ENCODE results near the gene DOK1. TPM values are rescaled to one million over a fixed set of nuclear protein-coding genes. Genes with fewer than 3 reads are reported as not detected.

The DOK1 gene
- total RNA-seq, 2 experiments from 2014 or later = 19.6 to 23.5 TPM

DNA sequence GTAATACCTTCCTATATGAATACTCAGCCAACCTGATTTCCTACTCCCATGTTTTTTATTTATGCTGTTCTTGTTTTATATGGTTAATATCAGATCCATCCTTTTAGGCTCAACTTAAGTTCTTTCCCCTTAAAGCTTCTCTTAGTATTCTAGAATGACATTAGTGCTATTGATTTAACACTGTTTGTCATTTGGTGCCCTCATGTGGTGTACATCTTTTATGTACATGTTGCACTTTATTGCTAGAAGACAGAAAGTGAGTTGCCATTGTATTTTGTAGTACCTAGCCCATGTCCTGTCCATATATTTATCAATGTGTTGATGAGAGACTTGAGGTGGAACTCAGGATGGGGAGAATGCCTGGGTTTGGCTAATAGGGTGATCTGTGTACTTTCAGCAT is 22.3 kb upstream of the DOK1 start:
- Mint-ChIP-seq H3K4me3 (peak overlapping the region; percentile 56), H3K36me3 (peaks cover 45% of the 10 kb centered on the region)

DNA sequence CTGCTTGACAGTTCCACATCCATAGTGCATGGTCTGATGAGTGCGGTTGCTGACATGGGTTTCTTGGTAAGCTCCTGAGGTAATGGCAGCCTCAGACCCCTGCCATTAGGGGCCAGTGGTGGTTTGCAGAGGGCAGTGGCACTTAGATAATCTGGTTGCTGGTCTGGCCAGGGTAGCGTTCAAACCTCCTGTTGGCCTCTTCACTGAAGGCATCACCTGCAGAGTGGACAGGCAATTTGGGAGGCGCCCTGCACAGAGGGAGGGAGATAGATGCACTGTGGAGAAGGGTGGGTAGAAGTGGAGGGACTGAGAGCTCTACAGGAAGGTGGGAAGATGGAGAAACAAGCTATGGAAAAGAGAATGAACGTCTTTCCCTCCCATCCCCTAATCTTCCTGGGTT is 21.1 kb upstream of the DOK1 start:
- Mint-ChIP-seq H3K4me1 (peaks cover 23% of the 10 kb centered on the region), H3K4me3 (no peak overlapping the region), H3K27me3 (peaks cover 5% of the 10 kb centered on the region), H3K27ac (no peak overlapping the region), H3K36me3 (peaks cover 32% of the 10 kb centered on the region), H3K9me3 (no peaks in the 10 kb centered on the region)
- no peak for DNase-seq

More for the DNA sequence above, 22.3 kb upstream of the DOK1 start:
- Mint-ChIP-seq H3K9me3 (no peaks in the 10 kb centered on the region), H3K27ac (no peak overlapping the region), H3K4me1 (peaks cover 34% of the 10 kb centered on the region), H3K27me3 (no peaks in the 10 kb centered on the region)
- no peak for DNase-seq

DNA sequence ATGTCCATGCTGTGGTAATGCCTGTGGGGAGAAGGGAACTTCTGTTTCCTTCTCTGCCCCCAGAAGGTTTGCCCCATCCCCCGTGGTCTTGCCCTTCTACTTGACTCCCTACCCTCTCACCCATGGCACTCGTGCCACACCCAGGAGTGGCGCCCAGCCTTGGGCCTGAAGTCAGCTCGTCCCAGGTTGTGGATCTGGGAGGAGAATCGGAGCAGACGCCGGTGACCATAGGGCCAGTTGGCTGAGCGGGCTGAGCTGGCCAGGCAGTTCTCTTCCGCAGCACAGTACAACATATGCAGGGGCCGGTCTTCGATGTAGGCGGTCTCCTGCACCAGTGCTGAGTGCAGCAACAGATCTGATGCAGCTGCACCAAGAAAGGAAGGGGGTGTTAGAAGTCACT is 20.1 kb upstream of the DOK1 start:
- H3K27me3 Mint-ChIP-seq = peaks cover 14% of the 10 kb centered on the region

DNA sequence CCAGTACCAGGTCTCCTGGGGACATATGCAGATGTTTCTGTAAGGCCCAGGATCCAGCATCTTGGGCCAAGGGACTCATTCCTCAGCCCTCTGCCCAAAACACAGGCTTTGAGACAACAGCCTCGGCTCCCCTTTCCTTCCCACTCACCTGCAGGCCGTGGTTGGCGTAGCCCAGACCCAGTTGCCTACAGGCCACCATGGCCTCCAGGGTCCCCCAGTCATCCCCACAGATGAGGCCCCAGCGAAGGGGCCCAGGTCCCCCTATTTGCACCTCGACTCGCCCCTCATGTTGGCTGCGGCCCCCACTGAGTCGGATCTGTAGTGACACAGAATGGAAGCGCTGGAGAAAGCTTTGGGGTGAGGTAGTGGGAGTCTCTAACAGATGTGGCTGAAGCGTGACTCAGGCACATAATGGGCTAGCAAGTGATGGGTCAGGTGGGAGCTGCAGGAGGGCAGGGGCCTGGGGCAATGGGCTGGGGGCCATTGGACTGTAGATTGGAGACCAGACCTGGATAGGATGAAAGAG is 19.0 kb upstream of the DOK1 start:
- no peaks in the 10 kb centered on the region for H3K9me3 Mint-ChIP-seq
- peaks cover 25% of the 10 kb centered on the region for H3K4me1 Mint-ChIP-seq
- no peak overlapping the region for H3K4me3 Mint-ChIP-seq
- no peak overlapping the region for H3K27ac Mint-ChIP-seq
- no peak for DNase-seq
- H3K36me3 Mint-ChIP-seq = peaks cover 22% of the 10 kb centered on the region
- H3K27me3 Mint-ChIP-seq = peaks cover 20% of the 10 kb centered on the region

More for the DNA sequence above, 20.1 kb upstream of the DOK1 start:
- H3K36me3 Mint-ChIP-seq = peaks cover 23% of the 10 kb centered on the region
- H3K4me1 Mint-ChIP-seq = peaks cover 26% of the 10 kb centered on the region
- no peaks in the 10 kb centered on the region for H3K9me3 Mint-ChIP-seq
- H3K27ac Mint-ChIP-seq = no peak overlapping the region
- DNase-seq = no peak
- H3K4me3 Mint-ChIP-seq = no peak overlapping the region

DNA sequence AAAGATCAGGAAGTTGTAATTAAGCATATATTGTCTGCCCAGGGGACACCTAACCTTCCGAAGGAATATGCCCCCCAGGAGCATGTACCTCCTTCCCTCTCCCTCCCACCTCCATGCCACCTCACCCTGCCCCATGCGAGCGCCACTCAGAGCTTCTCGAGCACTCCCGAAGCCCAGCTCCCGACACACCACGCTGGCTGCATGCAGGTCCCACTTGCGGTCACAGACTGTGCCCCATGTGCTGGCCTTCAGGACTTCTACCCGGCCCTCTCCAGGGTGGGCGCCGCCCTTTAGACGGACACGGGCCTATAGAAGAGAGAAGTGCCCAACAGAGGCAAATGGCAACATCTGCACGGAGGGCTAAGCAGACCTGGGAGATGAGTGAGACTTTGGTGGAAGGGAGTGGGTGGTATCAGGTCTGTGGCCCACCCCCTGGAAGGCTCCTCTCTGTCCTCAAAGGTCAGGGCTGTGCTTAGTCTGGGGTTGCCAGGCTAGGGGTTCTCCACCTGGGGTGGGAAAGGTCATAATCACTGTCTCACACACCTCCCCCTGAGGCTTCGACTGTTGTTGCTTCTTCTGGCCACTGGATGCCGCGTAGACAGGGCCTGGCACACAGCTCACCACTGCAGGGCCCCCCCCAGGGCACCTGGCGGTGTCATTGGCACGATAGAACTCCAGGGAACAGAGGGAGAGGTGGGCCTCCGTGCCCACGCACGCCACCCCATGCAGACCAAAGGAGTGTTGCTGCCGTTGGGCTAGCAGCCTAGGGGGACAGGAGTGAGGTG is 18.2 kb upstream of the DOK1 start:
- Mint-ChIP-seq H3K9me3 (no peaks in the 10 kb centered on the region), H3K27me3 (peaks cover 20% of the 10 kb centered on the region)

DNA sequence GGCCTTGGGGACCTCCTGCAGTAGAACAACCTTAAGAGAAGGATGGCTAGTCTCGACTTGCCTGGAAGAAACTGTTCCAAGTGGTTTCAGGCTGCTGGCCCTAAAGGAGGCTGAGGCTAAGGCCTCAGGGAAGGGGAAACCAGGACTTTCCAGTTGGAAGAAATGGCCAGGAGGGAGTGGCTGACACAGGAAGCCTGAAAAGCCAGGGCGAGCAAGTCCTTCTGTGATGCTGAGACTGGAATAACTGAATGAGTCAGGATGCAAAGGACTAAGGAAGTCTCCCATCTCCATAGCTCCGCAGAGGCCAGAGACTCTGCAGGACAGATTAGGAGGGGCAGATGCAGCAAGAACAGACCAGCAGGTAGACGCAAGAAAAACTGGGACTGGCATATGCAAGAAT is 17.4 kb upstream of the DOK1 start:
- no peaks in the 10 kb centered on the region for H3K9me3 Mint-ChIP-seq
- no peak overlapping the region for H3K4me3 Mint-ChIP-seq
- H3K27me3 Mint-ChIP-seq = peaks cover 24% of the 10 kb centered on the region
- peaks cover 7% of the 10 kb centered on the region for H3K36me3 Mint-ChIP-seq
- peaks cover 9% of the 10 kb centered on the region for H3K4me1 Mint-ChIP-seq
- DNase-seq = no peak
- no peak overlapping the region for H3K27ac Mint-ChIP-seq

More for the DNA sequence above, 18.2 kb upstream of the DOK1 start:
- H3K4me1 Mint-ChIP-seq = peaks cover 17% of the 10 kb centered on the region
- peaks cover 13% of the 10 kb centered on the region for H3K36me3 Mint-ChIP-seq
- DNase-seq = no peak
- H3K27ac Mint-ChIP-seq = no peak overlapping the region
- no peak overlapping the region for H3K4me3 Mint-ChIP-seq

DNA sequence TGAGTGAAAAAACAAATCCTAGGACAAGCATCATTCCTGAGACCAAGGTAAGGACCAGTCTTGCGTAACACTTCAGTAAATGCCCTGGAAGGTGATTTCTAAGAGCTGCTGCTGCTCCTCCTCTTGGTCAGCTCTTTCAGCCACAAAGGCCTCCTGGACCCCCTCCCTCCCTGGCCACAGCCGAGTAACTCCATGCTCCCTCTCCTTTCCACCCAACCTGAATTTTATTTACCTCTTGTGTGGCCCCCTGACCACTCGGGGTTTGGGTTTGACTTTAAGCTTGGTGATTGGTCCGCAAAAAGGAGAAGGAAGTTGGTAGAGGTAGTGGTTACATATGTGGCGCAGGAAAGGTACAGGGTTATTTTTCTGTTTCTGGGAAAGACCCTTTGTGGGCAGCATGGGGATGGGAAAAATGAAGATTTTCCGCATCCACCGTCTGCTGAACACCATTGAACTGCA is 15.6 kb upstream of the DOK1 start:
- Mint-ChIP-seq H3K27ac (peak overlapping the region; percentile 30), H3K27me3 (peaks cover 33% of the 10 kb centered on the region), H3K4me3 (no peak overlapping the region)

DNA sequence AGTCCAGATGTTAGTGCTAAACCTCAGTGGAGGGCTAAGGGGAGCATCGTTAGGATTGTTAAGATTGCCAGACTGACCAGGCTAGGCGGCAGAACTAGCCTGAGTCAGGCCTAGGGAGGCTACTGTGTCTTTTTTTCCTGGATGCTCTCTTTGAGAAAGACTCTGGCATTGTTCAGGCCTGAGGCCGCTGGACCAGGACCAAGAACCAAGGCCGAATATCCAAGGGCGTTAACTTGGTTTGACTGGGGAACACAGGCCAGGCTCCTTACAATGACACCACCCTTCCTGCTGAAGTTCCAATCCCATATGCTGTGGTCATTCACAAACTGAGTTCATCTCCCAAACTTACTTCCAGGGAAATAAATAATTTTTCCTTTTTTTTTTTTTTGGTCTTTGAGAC is 14.2 kb upstream of the DOK1 start:
- peaks cover 6% of the 10 kb centered on the region for H3K4me1 Mint-ChIP-seq

More for the DNA sequence above, 15.6 kb upstream of the DOK1 start:
- no peak for DNase-seq
- no peaks in the 10 kb centered on the region for H3K36me3 Mint-ChIP-seq
- no peaks in the 10 kb centered on the region for H3K9me3 Mint-ChIP-seq
- peaks cover 6% of the 10 kb centered on the region for H3K4me1 Mint-ChIP-seq

DNA sequence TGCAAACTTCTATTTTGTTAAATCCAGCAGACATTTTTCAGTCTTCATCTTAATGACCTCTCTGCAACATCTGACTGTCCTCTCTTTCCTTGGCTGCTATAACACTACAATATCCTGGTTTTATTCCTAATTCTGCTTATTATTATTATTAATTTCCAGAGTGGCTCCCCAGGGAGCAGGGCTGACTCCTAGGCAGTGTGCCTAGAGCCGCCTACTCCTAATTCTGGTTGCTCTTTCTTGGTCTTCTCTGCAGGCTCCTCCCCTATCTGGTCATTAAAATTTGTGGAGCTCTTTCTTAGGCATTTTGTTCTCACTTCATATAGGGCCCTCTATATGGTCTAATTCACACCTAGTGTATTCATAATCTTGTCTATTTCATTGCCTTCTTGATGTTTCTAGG is 11.5 kb upstream of the DOK1 start:
- Mint-ChIP-seq H3K36me3 (no peaks in the 10 kb centered on the region), H3K4me3 (no peak overlapping the region), H3K27me3 (peaks cover 59% of the 10 kb centered on the region), H3K9me3 (no peaks in the 10 kb centered on the region), H3K4me1 (peaks cover 6% of the 10 kb centered on the region), H3K27ac (no peak overlapping the region)
- no peak for DNase-seq

More for the DNA sequence above, 14.2 kb upstream of the DOK1 start:
- no peaks in the 10 kb centered on the region for H3K36me3 Mint-ChIP-seq
- H3K9me3 Mint-ChIP-seq = no peaks in the 10 kb centered on the region
- H3K27ac Mint-ChIP-seq = no peak overlapping the region
- H3K4me3 Mint-ChIP-seq = no peak overlapping the region
- no peak for DNase-seq
- peaks cover 41% of the 10 kb centered on the region for H3K27me3 Mint-ChIP-seq

DNA sequence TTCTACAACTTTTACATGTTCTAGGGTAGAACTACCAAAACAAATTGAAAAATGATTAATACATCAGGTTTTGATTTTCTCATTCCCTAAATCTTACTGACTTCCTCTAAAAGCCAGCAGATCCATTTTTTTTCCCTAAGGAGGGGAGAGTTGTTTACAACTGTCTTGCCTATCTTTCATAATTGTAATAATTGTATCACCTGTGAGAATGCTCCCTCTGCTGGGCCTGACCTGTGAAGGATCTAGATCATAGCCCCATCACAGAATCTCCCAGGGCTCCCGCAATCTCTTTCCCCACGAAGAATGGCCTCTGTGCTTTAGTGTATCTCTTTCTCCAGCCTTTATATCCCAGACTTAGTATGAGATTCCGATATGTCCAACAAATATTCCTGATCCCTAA is 9.9 kb upstream of the DOK1 start:
- Mint-ChIP-seq H3K9me3 (no peaks in the 10 kb centered on the region), H3K36me3 (no peaks in the 10 kb centered on the region), H3K4me1 (peaks cover 6% of the 10 kb centered on the region), H3K4me3 (no peak overlapping the region), H3K27me3 (peaks cover 54% of the 10 kb centered on the region), H3K27ac (no peak overlapping the region)
- no peak for DNase-seq

DNA sequence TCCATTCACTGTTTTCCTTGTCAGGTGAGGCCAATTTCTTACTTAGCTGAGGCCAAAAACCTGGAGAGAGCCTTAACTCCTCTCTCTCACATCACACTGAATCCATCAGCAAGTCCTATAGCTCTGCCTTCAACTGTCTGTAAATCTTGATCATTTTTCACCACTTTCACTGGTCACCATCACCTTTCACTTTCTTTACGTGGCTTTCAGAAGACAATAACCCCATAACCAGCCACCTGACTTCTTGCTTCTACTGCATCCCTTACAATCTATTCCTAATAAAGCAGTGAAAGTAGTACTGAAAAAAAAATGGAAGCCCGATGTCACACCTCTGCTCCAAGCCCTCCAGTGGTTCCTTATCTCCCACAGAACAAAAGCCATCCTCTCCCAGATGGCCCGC is 8.5 kb upstream of the DOK1 start:
- no peak for DNase-seq
- H3K9me3 Mint-ChIP-seq = no peaks in the 10 kb centered on the region
- H3K4me3 Mint-ChIP-seq = no peak overlapping the region
- H3K27me3 Mint-ChIP-seq = peaks cover 64% of the 10 kb centered on the region
- H3K36me3 Mint-ChIP-seq = no peaks in the 10 kb centered on the region
- H3K4me1 Mint-ChIP-seq = peaks cover 6% of the 10 kb centered on the region
- no peak overlapping the region for H3K27ac Mint-ChIP-seq

DNA sequence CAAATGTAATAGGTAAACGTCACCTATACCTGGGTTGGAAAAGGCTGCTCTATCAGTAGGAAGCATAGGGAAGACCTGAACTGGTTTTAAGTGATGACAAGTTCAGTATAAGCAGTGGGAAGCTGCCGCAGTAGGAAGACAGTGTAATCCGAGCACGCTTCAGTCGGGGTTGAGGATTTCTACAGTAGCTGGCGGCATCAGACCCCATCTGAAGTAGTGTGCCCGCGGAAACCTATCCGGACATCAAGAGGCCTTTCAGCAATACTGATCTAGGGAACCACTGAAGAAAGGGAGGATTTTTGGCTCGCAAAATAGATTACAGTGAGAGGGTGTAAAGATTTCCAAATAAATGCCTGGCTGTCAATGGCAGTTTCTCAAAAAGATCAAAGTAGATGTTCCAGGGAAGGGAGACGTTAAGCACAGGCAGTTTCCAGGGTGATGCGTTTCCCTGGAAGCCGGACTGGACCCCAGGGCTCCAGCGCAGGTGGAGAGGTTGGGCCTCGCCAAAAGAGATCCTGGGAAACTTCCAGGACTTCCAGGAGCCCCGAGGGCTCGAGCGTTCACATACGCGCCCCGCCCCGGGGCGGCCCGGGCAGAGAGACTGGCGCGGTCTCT is 6.1 kb upstream of the DOK1 start:
- peaks cover 6% of the 10 kb centered on the region for H3K4me1 Mint-ChIP-seq
- no peak overlapping the region for H3K27ac Mint-ChIP-seq
- no peaks in the 10 kb centered on the region for H3K36me3 Mint-ChIP-seq
- H3K9me3 Mint-ChIP-seq = no peaks in the 10 kb centered on the region
- H3K4me3 Mint-ChIP-seq = peak overlapping the region; percentile 60
- no peak for DNase-seq
- peaks cover 63% of the 10 kb centered on the region for H3K27me3 Mint-ChIP-seq

DNA sequence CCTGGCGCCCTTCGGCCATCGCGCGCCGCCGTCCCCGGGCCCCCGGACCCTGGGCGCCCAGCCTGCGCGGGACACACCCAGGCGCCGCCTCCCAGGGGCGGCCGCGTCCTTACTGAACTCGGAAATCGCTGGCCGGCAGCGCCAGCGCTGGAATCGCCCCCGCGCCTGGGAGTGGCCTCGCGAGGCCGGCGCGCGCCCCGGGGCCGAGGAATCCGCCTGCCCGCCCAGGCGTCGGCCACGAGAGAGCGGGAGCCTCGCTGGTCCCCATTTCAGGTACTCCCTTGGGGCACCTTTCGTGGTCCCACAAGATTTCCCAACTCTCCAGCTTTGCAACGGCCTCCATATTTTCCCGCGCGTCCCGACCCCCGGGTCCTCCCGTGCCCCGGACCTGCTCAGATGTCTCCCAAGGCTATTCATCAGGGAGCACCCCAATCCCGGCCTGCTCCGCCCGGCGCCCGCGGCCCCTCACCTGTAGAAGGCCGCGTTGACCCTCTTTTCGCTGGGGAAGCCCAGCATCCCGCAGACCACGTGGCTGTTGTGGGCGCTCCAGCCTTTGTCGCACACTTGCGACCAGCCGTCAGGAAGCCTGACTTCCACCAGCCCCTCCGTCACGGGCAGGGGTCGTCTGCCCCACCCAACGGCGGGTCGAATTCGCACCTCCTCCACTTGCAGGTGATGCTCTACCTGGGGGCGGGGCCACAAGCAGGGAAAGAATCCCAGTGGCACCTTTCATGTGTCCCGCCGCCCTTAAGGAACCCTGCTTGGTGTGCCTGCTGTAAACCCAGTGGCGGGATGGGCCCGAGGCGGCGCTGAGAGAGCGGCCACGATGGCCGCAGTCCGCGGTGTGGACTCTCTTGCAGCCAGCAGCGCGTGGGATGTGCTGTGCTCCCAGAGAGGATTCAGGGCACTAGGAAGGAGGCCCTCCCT is 5.4 kb upstream of the DOK1 start:
- H3K27ac Mint-ChIP-seq = peak overlapping the region; percentile 7
- H3K4me1 Mint-ChIP-seq = peaks cover 6% of the 10 kb centered on the region
- no peaks in the 10 kb centered on the region for H3K9me3 Mint-ChIP-seq
- peak; percentile 52 for DNase-seq
- no peaks in the 10 kb centered on the region for H3K36me3 Mint-ChIP-seq
- peak overlapping the region; percentile 69 for H3K4me3 Mint-ChIP-seq
- H3K27me3 Mint-ChIP-seq = peaks cover 65% of the 10 kb centered on the region

DNA sequence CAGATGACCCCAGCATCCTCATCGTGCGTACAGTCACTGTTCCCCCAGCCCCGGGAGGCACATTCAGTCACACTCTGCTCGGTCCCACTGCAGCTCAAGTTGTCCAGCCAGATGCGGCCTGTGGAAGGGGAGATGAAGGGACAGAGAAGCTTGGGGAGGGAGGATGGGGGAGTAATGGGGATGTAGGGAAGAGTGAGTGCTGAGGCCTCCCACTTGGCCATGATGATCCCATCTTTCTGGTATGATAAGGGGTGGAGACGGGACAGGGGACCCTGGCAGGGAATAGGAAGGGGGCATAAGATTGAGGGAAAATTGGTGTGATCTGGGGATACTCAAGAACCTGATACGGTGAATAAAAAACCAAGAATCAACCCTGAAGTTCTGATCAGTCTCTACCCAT is 4.3 kb upstream of the DOK1 start:
- H3K27me3 Mint-ChIP-seq = peaks cover 59% of the 10 kb centered on the region
- no peak overlapping the region for H3K27ac Mint-ChIP-seq
- no peaks in the 10 kb centered on the region for H3K36me3 Mint-ChIP-seq
- no peak for DNase-seq
- H3K4me1 Mint-ChIP-seq = peaks cover 6% of the 10 kb centered on the region
- no peak overlapping the region for H3K4me3 Mint-ChIP-seq
- H3K9me3 Mint-ChIP-seq = no peaks in the 10 kb centered on the region

DNA sequence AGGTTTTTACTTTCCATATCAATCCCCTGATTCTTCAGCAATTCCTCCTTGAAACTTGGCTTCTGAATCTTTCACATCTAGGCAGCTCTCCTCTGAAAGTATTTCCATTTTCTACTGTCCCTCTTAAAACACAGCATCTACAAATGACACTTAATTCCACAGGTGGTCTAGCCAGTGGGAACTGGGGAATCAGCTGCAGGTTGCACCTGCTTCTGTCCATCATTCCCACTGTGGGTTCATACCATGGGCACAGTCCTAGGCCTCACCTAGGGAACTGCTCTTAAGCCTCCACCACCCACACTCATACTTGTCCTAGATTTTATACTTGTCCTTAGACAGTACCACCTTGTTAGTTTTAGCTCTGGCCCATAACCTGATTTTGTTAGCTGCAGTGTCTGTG is 3.0 kb upstream of the DOK1 start:
- no peak overlapping the region for H3K4me3 Mint-ChIP-seq
- DNase-seq = no peak
- H3K9me3 Mint-ChIP-seq = no peaks in the 10 kb centered on the region
- peaks cover 4% of the 10 kb centered on the region for H3K36me3 Mint-ChIP-seq
- peaks cover 49% of the 10 kb centered on the region for H3K27me3 Mint-ChIP-seq
- H3K4me1 Mint-ChIP-seq = peaks cover 12% of the 10 kb centered on the region
- no peak overlapping the region for H3K27ac Mint-ChIP-seq
